ENCODE data around the gene SLC5A10.
"Not testable (repeated sequence)": the region's sequence is repeated elsewhere in the genome, so short reads cannot be mapped to it uniquely, and the experiment has no call there.

The SLC5A10 gene

DNA sequence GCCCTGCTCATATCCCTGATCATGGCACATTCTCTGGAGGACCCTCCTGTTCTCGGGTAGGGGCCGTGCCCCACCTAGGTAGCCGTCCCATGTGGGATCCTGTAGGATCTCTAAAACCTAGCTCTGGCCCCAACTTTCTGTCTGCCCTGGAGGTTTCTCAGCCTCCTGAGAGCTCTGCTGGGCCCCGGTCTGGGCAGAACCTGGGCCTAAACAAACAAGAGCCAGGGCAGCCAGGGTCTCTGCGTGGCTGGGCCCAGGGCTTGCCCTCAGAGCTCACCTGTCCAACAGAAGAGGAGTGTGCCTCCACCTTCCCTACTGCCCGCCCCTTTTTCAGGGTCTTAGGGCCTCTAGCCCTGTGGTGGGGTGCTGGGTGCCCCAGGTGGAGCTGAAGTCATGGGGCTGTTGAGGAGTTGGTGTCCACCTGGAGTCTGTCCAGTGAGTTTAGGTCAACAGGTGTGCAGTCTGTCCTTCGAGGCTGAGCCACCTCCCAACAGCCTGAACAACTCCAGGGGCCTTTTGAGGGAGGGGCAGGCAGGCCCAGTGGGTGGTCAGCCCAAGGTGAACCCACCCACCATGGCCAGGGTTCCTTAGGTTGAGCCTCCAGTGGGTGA lies 69.2 kb downstream of the SLC5A10 start:
- DNase-seq, result not testable (repeated sequence)

DNA sequence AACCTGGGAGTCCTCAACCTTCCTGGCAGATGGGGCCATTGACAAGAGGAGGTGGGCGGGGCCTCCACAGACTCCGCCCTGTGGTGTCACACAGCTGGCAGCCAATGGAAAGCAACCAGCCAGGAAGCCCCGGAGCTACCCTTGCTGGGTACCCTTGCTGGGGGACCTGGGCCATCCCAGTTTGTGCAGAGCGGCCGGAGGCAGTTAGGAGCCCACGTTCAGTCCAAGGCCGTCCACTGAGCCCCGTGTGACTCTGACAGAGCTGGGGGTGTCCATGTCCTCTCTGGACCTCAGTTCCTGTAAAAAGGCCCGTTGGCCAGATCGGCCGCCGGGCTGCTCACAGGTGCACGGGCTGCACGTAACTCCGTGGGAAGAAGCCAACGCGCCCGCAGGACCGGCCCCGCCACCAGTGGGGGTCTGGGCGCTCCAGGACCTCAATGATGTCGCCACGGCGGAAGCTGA lies 69.7 kb downstream of the SLC5A10 start:
- no peak for DNase-seq

DNA sequence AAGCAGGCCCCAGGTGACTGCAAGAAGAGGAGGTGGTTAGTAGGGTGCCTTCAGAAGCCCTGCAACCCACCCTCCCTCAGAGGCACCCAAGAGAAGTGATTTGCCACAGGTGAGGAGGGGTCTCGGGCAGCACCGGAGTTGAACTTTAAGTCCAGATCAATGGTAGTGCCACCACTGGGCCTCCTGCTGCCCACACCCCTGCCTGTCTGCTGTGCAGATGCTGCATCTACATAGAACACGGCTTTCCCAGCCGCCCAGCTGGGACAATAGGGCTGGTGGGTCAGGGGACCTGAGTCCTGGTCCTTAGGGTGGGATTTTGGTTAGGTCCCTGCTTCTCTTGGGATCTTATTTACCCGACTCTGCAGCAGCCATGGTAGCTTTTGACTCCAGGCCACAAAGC lies 70.2 kb downstream of the SLC5A10 start:
- DNase-seq, result no peak

DNA sequence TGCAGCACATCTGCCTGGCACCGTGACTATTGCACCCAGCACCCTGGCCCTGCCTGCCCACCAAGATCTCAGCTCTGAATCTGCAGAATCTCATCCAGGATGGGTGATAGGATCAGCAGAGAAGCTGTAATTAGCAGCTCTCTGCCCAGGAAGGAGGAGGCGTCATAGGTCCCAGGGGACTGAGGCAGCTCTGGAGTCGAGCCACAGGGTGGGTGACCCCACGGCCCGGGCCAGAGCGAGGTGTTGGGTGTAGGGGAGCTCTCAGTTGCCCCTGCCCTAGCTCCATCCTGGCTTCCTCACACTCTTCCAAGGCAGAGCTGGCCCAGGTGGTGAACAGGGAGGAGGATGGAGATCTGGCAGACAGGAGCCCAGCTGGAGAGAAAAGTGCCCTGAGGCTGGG lies 70.8 kb downstream of the SLC5A10 start:
- DNase-seq, result no peak

DNA sequence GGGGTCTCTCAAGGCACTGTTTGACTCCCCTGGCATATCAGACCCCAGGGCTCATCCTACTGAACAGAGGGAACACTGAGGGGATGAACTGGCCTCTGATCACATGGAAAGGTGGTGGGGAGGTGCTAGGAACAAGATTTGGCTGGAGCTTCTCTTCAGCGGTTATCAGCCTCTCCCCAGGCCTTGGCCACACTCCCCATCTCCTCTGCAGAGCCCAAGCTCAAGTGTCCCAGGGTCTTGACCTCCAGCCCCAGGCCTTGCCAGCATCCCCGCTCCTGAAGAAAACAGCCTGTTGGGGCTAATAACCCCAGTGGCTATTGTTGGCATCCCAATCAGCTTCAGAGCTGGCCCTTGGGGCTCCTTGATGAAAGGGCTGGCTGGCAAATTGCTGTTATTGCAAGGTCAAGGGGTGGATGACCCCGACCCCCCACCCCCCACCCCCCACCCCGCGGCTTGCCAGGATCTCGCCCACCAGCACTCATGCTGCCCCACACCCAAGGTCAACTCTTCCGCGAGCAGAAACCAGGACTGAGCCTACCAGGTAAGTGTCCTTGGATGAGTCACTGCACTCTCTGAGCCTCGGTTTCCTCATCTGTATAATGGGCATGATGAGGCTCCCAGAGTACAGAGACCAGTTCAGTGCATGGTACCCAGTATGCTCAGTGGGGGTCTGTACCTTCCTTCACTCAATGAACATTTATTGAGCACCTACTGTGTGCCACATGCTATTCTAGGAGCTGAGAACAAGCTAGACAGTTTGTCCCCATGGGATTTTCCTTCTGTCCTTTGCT lies 71.4 kb downstream of the SLC5A10 start:
- DNase-seq, result no peak

GRCh38 chr17:19024101-19025078 lies 72.4 kb downstream of the SLC5A10 start:
- peak; percentile 24 for DNase-seq

DNA sequence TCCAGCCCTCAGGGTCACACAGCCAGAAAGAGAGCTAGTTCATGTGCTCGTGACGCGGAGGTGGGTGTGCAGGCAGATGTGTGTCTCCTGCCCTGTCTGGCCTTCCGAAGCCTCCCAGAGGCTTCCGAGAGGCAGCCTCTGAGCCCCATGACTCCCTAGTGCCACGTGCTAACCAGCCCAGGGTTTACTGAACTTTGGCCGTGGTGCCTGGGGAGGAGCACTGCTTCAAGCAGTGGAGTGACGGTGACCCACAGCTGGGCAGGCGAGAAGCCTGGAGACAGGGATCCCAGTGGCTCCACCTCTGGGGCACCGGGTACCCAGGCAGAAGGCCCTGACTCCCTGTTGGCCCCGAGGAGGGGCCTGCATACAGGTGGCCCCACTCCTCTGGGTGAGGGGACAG lies 76.7 kb downstream of the SLC5A10 start:
- DNase-seq, result not testable (repeated sequence)

DNA sequence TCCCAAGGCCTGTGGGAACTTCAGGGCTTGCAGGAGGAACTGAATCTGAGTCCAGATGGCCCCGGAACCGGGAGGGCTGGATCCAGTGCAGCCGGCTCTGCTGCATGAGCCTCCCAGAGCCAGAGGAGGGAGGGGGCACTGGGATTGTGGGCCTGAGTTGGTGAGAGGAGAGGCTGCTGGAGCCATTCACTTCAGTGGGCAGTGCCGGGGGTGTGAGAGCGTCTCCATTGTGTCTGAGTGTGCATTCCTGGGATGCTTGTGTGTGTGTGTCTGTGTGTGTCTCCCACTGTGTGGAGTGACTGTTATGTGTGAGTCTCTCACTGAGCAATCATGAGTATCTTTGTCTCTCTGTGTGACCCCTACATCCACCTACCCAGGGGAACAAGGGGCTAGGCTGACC lies 77.8 kb downstream of the SLC5A10 start:
- DNase-seq, result not testable (repeated sequence)

- DNase-seq, result not testable (repeated sequence)
These were observed 78.9 kb downstream of the SLC5A10 start for GRCh38 chr17:19030771-19031449.

GRCh38 chr17:19031729-19032128 lies 79.8 kb downstream of the SLC5A10 start:
- DNase-seq, result not testable (repeated sequence)

DNA sequence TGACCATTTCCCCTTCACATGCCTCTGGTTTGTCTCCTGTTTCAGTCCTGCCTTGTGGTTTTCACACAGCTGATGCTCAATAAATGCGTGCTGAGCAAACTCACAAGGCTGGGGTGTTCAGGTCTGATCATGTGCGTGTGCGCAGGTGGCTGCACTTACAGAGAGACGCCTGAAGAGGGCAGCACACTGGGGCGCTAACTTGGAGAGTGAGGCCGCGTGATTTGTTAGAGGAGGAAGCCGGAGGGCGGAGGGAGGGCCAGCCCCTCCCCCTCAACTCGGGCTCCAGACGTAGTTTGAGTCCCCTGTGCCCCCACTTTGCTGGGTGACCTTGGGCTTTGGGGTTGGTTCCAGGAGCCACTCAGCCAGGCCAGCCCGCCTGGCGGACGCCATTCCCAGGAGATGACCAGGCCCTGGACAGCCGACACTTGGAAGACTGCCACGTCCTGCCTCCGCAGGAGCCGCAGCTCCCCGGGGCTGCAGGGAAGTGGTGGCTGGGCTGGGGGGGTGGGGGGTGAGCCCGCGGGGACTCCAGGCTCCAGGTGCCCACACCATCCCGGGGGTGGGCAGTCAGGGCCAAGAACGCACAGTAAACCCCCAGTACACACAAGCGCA lies 80.5 kb downstream of the SLC5A10 start:
- DNase-seq, result not testable (repeated sequence)

DNA sequence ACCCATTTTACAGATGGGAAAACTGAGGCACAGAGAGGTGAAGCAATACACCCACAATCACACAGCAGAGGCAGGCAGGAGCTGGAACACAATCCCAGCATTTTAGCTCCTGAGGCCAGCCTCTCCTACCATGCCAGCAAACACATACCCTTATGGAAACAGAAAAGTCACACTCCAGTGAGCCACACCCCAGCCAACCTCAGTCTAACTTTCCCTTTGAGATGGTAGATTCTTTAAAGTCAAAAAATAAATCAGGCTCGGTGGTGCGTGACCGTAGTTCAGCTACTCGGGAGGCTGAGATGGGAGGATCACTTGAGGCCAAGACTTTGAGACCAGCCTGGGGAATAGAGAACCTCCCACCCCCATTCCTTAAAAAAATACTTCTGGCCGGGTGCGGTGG lies 84.2 kb downstream of the SLC5A10 start:
- DNase-seq, result not testable (repeated sequence)

DNA sequence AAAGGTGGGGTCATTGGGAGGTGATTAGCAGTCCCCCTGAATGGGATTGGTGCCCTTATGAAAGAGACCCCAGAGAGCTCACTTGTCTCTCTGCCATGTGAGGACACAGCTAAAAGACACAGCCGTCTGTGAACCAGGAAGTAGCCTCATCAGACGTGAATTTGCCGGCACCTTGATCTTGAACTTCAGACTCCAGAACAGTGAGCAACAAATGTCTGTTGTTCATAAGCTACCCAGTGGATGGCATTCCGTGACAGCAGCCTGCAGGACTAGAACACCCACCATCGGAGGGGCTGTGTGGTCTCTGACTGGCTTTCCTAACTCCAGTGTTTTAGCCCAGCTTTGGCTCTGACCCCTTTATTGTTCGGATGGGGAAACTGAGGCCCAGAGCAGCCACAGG lies 85.6 kb downstream of the SLC5A10 start:
- not testable (repeated sequence) for DNase-seq

DNA sequence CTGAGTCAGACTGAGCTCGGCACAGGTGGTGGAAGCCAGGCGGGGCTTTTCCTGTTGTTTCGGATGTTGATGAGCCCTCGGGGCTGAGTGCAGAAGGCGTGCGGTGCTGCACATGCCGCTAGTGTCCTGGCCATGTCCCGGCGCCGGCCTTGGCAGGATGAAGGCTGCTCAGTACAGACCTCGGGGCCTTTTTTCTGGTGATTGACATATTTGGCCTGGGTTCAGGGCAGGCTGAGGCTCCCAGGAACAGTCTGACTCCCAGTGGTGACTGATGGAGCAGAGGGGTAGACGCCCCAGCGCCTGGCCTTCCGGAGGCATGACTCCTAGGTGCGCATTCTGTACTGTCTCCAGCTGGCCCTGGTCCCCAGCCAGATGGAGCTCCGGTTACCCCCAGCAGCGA lies 86.0 kb downstream of the SLC5A10 start:
- DNase-seq, result not testable (repeated sequence)

GRCh38 chr17:19038730-19039129 lies 86.8 kb downstream of the SLC5A10 start:
- DNase-seq, result not testable (repeated sequence)

GRCh38 chr17:19040350-19040749 lies 88.4 kb downstream of the SLC5A10 start:
- not testable (repeated sequence) for DNase-seq

GRCh38 chr17:19041871-19042270 lies 89.9 kb downstream of the SLC5A10 start:
- DNase-seq, result not testable (repeated sequence)

DNA sequence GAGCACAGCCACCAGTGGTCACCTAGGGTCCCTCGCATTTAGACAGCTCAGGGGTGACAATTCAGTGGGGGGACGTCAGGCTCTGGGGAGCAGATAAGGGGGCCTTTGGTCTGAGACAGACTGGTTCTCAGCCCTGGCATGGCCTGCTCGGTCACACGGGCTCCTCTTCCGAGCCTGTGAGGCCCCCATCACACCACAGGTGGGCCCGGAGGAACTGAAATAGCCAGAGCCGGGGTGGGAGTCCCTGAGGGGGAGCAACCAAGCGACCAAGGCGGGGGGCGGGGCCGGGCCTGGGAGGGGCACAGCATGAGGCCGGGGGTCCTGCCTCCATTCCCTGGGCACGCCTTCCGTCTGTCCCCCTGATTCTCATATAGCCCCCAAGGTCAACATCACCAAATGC lies 90.4 kb downstream of the SLC5A10 start:
- DNase-seq, result not testable (repeated sequence)

DNA sequence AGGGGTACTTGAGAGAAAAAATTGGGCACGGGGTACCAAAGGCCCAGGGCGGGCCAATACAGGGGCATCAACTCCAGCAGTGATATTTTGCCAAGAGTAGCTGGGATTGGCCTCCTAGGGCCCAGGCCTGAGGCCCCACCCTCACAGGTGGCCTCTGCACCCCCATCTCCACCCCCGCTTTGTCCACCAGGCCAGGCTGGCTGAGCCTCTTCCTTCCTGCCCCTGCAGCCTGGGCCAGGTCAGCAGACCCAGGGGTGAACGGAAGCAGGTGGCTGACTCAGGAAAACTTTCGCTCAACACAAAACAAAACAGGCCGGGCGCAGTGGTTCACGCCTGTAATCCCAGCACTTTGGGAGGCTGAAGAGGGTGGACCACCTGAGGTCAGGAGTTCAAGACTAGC lies 91.1 kb downstream of the SLC5A10 start:
- not testable (repeated sequence) for DNase-seq

DNA sequence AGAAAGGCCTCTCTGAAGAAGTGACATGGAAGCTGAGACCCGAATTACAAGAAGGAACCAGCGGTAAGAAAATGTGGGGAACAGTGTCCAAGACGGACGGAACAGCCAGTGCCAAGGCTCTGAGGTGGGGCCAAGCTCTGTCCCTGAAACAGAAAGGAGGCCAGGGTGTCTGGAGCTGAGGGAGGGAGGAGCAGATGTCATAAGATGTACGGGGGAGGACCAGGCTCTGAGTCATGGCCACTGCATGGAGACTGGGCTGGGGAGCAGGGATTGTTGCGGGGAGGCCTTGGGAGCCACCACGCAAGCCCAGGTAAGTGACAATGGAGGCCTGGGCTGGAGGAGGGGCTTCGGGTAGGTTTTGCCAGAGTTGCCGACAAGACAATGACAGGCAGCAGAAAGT lies 92.7 kb downstream of the SLC5A10 start:
- DNase-seq, result not testable (repeated sequence)

- not testable (repeated sequence) for DNase-seq
These were observed 94.9 kb downstream of the SLC5A10 start, which contains the start of gene GRAP for GRCh38 chr17:19046782-19047375. Gene GRAP, minus strand, starts transcription at chr17:19046957. Its CDS starts 31 bp downstream, at chr17:19046926.

All from fibroblast of skin of abdomen (primary cell).